ENCODE data around the gene FXYD1. TPM values are rescaled to one million over a fixed set of nuclear protein-coding genes. Genes with fewer than 3 reads are reported as not detected.

FXYD1 gene
- total RNA-seq, 1 experiment from 2014 or later, result not detected

DNA sequence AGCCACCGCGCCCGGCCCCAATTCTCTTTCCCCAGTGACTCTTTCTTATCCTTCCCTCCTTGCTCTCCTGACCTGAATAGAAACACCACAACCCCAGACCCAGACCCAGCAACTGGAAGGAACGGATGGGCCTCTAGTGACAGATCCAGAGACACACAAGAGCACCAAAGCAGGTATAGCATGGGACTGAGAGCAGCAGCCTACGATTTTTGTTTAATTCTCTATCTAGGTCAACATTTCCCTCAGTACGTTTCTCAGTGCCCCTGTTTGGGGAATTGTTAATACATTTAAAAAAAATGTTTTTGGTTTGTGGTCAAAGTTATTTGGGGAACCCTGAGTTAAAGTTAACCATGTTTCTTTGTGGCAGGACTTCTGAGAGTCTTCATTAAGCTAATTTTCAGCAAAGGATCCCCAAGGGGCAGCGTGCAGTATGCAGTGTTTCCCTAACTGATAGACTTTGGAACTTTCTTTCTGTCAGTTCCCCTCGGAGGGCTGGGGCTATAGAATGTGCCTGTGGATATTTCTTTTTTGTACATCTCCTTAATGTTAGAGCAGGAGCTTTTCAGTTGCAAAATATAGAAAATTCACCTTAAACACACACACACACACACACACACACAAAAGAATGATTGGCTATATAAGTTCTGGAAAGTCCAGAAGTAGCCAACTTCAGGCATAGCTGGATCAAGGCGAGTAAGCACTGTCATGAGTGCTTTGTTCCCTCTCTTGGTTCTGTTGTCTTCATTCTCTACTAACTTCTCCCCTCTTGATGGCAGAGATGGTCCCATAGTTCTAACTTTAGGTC is 22.2 kb downstream of the FXYD1 start:
- BruUV-seq (replicated peaks), result no TSS peak

GRCh38 chr19:35161434-35161743 is 22.8 kb downstream of the FXYD1 start:
- intact Hi-C loops (cut with micrococcal nuclease; ENCODE audit: unreplicated experiment), result no loop called here
- H3K4me1 ChIP-seq (replicated peaks; ENCODE audit: insufficient read depth), result peaks cover 69% of the 10 kb centered on the region
- ChIA-PET CTCF (interaction anchor here (0.6 kb wide), 1 partner anchor 566 kb away, joined by 7 read pairs; no protein-coding TSS in a partner anchor), POLR2A (ENCODE audit: unreplicated experiment) (no interaction called here)
- peak overlapping the region; percentile 97 for H3K27ac ChIP-seq
- H3K4me3 ChIP-seq, result no peak overlapping the region
- TF ChIP-seq, protein P1, sequence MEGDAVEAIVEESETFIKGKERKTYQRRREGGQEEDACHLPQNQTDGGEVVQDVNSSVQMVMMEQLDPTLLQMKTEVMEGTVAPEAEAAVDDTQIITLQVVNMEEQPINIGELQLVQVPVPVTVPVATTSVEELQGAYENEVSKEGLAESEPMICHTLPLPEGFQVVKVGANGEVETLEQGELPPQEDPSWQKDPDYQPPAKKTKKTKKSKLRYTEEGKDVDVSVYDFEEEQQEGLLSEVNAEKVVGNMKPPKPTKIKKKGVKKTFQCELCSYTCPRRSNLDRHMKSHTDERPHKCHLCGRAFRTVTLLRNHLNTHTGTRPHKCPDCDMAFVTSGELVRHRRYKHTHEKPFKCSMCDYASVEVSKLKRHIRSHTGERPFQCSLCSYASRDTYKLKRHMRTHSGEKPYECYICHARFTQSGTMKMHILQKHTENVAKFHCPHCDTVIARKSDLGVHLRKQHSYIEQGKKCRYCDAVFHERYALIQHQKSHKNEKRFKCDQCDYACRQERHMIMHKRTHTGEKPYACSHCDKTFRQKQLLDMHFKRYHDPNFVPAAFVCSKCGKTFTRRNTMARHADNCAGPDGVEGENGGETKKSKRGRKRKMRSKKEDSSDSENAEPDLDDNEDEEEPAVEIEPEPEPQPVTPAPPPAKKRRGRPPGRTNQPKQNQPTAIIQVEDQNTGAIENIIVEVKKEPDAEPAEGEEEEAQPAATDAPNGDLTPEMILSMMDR (conservative IDR thresholded peaks at IDR 0.05), result no peak
- TF ChIP-seq EZH2 (IDR thresholded peaks at IDR 0.05; ENCODE audit: low read depth), result no peak
- BruUV-seq (replicated peaks), result no TSS peak
- H3K27me3 ChIP-seq (ENCODE audit: insufficient read depth, low read depth), result no peaks in the 10 kb centered on the region
- peaks cover 81% of the 10 kb centered on the region for H3F3A ChIP-seq (ENCODE audit: insufficient read depth, low read depth)
- no peak overlapping the region for H2AFZ ChIP-seq
- H3K9me2 ChIP-seq (ENCODE audit: insufficient read depth), result no peaks in the 10 kb centered on the region
- H4K20me1 ChIP-seq (ENCODE audit: insufficient read depth), result 0 out of 2 replicates have a peak, but pooled peaks cover 8% of the 10 kb centered on the region
- peaks cover 56% of the 10 kb centered on the region for H3K79me2 ChIP-seq (ENCODE audit: low read depth)
- no peak overlapping the region; the same call in 1 of the 2 replicates for H3K4me2 ChIP-seq
- peaks cover 15% of the 10 kb centered on the region; the same call in 1 of the 2 replicates for H3K9me3 ChIP-seq (ENCODE audit: insufficient read depth, low read depth)
- no peak for DNase-seq
- peaks cover 85% of the 10 kb centered on the region for H3K36me3 ChIP-seq (ENCODE audit: low read depth)

More for the DNA sequence above, 22.2 kb downstream of the FXYD1 start:
- peaks cover 69% of the 10 kb centered on the region for H3K4me1 ChIP-seq (replicated peaks; ENCODE audit: insufficient read depth)
- 0 out of 2 replicates have a peak, but pooled peaks cover 9% of the 10 kb centered on the region for H4K20me1 ChIP-seq (ENCODE audit: insufficient read depth)
- CTCF ChIA-PET, result interaction anchor here (0.6 kb wide), 1 partner anchor 566 kb away, joined by 7 read pairs; no protein-coding TSS in a partner anchor
- no peak overlapping the region for H2AFZ ChIP-seq
- POLR2A ChIA-PET (ENCODE audit: unreplicated experiment), result no interaction called here
- H3K4me3 ChIP-seq, result no peak overlapping the region
- peaks cover 79% of the 10 kb centered on the region for H3K36me3 ChIP-seq (ENCODE audit: low read depth)
- H3K79me2 ChIP-seq (ENCODE audit: low read depth), result peaks cover 56% of the 10 kb centered on the region
- H3K9me3 ChIP-seq (ENCODE audit: insufficient read depth, low read depth), result peaks cover 15% of the 10 kb centered on the region; the same call in 1 of the 2 replicates
- H3K27ac ChIP-seq, result peak overlapping the region; percentile 97
- no peaks in the 10 kb centered on the region for H3K27me3 ChIP-seq (ENCODE audit: insufficient read depth, low read depth)
- intact Hi-C loops (cut with micrococcal nuclease; ENCODE audit: unreplicated experiment), result no loop called here
- H3K9me2 ChIP-seq (ENCODE audit: insufficient read depth), result no peaks in the 10 kb centered on the region
- peaks cover 76% of the 10 kb centered on the region for H3F3A ChIP-seq (ENCODE audit: insufficient read depth, low read depth)
- DNase-seq, result no peak
- no peak overlapping the region for H3K4me2 ChIP-seq
- TF ChIP-seq, protein P1 (conservative IDR thresholded peaks at IDR 0.05), result no peak

DNA sequence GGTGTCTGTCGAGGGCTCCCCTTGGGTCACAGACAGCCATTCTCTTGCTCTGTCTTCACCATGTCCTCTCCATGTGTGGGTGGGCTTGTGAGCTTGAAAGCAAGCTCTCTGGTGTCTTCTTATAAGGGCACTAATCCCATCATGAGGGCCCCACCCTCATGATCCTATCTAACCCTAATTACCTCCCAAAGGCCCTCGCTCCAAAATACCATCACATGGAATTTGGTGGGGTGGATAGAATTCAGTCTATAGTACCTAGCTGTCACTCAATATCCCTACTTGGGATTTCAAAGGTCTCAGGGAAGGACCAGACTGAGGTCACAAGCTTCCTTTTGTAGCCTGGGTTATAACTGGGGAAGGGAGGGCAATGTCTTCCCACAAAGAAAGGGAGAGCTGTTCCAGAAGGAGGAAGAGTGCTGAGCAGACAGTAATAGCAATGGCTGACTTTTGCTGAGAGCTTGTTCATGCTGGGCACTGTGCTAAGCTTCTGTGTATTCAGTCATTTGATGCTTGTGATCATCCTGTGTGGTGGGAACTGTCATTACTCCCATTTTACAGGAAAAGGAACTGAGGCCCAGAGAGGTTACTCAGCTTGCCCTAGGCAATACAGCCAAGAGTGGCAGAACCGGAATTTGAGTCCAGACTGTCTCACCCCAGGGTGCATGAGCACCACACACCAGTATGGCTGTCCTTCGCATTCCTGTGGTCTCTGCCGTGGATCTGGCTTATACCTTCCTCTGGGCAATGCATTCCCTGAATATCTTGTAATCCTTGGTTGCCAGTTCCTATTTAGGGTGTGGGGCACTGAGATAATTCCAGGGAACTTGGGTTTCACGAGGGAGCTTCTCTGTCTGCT is 24.1 kb downstream of the FXYD1 start:
- ChIA-PET POLR2A (ENCODE audit: unreplicated experiment) (interaction anchor here (0.7 kb wide), 1 partner anchor 16 kb away, joined by 3 read pairs; no protein-coding TSS in a partner anchor), CTCF (interaction anchor here (0.6 kb wide), 1 partner anchor 342 kb away, joined by 3 read pairs; no protein-coding TSS in a partner anchor)
- H3K27me3 ChIP-seq (ENCODE audit: insufficient read depth, low read depth), result no peaks in the 10 kb centered on the region
- H4K20me1 ChIP-seq (ENCODE audit: insufficient read depth), result no peaks in the 10 kb centered on the region
- peak overlapping the region; percentile 72 for H3K4me2 ChIP-seq
- peak overlapping the region; percentile 97 for H3K27ac ChIP-seq
- H3K36me3 ChIP-seq (ENCODE audit: low read depth), result peaks cover 83% of the 10 kb centered on the region
- H3K9me3 ChIP-seq (ENCODE audit: insufficient read depth, low read depth), result peaks cover 15% of the 10 kb centered on the region; the same call in 1 of the 2 replicates
- peaks cover 94% of the 10 kb centered on the region for H3F3A ChIP-seq (ENCODE audit: insufficient read depth, low read depth)
- H3K79me2 ChIP-seq (ENCODE audit: low read depth), result peaks cover 44% of the 10 kb centered on the region
- H3K4me3 ChIP-seq, result peak overlapping the region; percentile 37; the same call in 1 of the 2 replicates
- BruUV-seq (replicated peaks), result no TSS peak
- H3K9me2 ChIP-seq (ENCODE audit: insufficient read depth), result no peaks in the 10 kb centered on the region
- intact Hi-C loops (cut with micrococcal nuclease; ENCODE audit: unreplicated experiment), result no loop called here
- peaks cover 71% of the 10 kb centered on the region for H3K4me1 ChIP-seq (replicated peaks; ENCODE audit: insufficient read depth)
- TF ChIP-seq, protein P1 (conservative IDR thresholded peaks at IDR 0.05), result no peak
- TF ChIP-seq EZH2 (IDR thresholded peaks at IDR 0.05; ENCODE audit: low read depth), result no peak
- no peak overlapping the region for H2AFZ ChIP-seq
- peak; percentile 74 to 98 for DNase-seq

All from PC-9 (cell line).